Ishikawa (cell line): Measurements from ENCODE around the gene DUSP14.

Experiments used
- CEBPB ChIP-seq: IDR thresholded peaks from 2 replicates; pipeline ENCODE4 v1.6.1; 2012
- CREB1 ChIP-seq: IDR thresholded peaks from 2 replicates; pipeline ENCODE4 v1.6.1; 2012; ENCODE audit warnings: low read depth
- EGR1 ChIP-seq: IDR thresholded peaks from 2 replicates; pipeline ENCODE4 v1.6.1; 2012
- EP300 ChIP-seq: IDR thresholded peaks from 2 replicates; pipeline ENCODE4 v1.6.1; 2012; ENCODE audit warnings: borderline replicate concordance
- FOXM1 ChIP-seq: IDR thresholded peaks from 2 replicates; pipeline ENCODE4 v1.6.1; 2012; ENCODE audit warnings: low read depth, borderline replicate concordance
- MAX ChIP-seq: IDR thresholded peaks from 2 replicates; pipeline ENCODE4 v1.6.1; 2012
- NFIC ChIP-seq: IDR thresholded peaks from 2 replicates; pipeline ENCODE4 v1.6.1; 2012
- RAD21 ChIP-seq: IDR thresholded peaks from 2 replicates; pipeline ENCODE4 v1.6.1; 2012; ENCODE audit warnings: low read depth
- REST ChIP-seq: IDR thresholded peaks from 2 replicates; pipeline ENCODE4 v1.6.1; 2012; ENCODE audit warnings: low read depth, mild to moderate bottlenecking
- TAF1 ChIP-seq: IDR thresholded peaks from 2 replicates; pipeline ENCODE4 v1.6.1; 2012; ENCODE audit warnings: low read depth, mild to moderate bottlenecking
- TCF12 ChIP-seq: IDR thresholded peaks from 2 replicates; pipeline ENCODE4 v1.6.1; 2012; ENCODE audit warnings: low read depth
- TEAD4 ChIP-seq: IDR thresholded peaks from 2 replicates; pipeline ENCODE4 v1.6.1; 2012
- USF1 ChIP-seq: IDR thresholded peaks from 2 replicates; pipeline ENCODE4 v1.6.1; 2012
- YY1 ChIP-seq: IDR thresholded peaks from 2 replicates; pipeline ENCODE4 v1.6.1; 2012; ENCODE audit warnings: low read depth
- ZBTB7A ChIP-seq: IDR thresholded peaks from 2 replicates; pipeline ENCODE4 v1.6.1; 2012; ENCODE audit warnings: low read depth

The DUSP14 gene

GRCh38 chr17:37483311-37484039 is 6.2 kb upstream of the DUSP14 start:
- TF ChIP-seq MAX (0 out of 2 replicates have a peak, but pooled peaks have one; percentile 12), FOXM1 (no peak), CEBPB (0 out of 2 replicates have a peak, but pooled peaks have one; percentile 57)

- no peak for TF ChIP-seq ZBTB7A
- TF ChIP-seq FOXM1 = no peak
- TF ChIP-seq REST = no peak
- TF ChIP-seq YY1 = no peak
- no peak for TF ChIP-seq USF1
- no peak for TF ChIP-seq RAD21
- no peak for TF ChIP-seq TEAD4
- no peak for TF ChIP-seq TCF12
- no peak for TF ChIP-seq EGR1
These were observed 3.6 kb upstream of the DUSP14 start for GRCh38 chr17:37485938-37486570.

GRCh38 chr17:37488009-37488604 is 1.6 kb upstream of the DUSP14 start:
- TF ChIP-seq TEAD4 = peak; percentile 82
- TF ChIP-seq NFIC = peak; percentile 28; the same call in 1 of the 2 replicates
- TF ChIP-seq CREB1 = no peak

- TF ChIP-seq CREB1 (no peak), MAX (peak; percentile 96), TEAD4 (no peak), USF1 (peak; percentile 84), TCF12 (no peak), EP300 (0 out of 2 replicates have a peak, but pooled peaks have one; percentile 12), ZBTB7A (no peak; the same call in 1 of the 2 replicates), REST (no peak), TAF1 (no peak; the same call in 1 of the 2 replicates), RAD21 (no peak), NFIC (peak; percentile 56), EGR1 (no peak), CEBPB (no peak), YY1 (peak; percentile 68), FOXM1 (no peak)
These were observed 989 bp upstream of the DUSP14 start for GRCh38 chr17:37488607-37489196.

- TF ChIP-seq CREB1 = no peak
- TF ChIP-seq NFIC = no peak
- TF ChIP-seq CEBPB = no peak
- no peak for TF ChIP-seq TEAD4
- TF ChIP-seq EGR1 = peak; percentile 70
- TF ChIP-seq ZBTB7A = peak; percentile 58; the same call in 1 of the 2 replicates
- TF ChIP-seq YY1 = no peak
- TF ChIP-seq FOXM1 = no peak
- TF ChIP-seq TAF1 = no peak
- peak; percentile 35; the same call in 1 of the 2 replicates for TF ChIP-seq MAX
- TF ChIP-seq TCF12 = no peak
- TF ChIP-seq REST = no peak
These were observed 414 bp downstream of the DUSP14 start for GRCh38 chr17:37490022-37490587.
